ENCODE data around the gene MAP2K2. TPM values are rescaled to one million over a fixed set of nuclear protein-coding genes. Genes with fewer than 3 reads are reported as not detected.

The MAP2K2 gene
- total and polyA plus RNA-seq, 12 donors: 91.5 to 288 (median 116) TPM

DNA sequence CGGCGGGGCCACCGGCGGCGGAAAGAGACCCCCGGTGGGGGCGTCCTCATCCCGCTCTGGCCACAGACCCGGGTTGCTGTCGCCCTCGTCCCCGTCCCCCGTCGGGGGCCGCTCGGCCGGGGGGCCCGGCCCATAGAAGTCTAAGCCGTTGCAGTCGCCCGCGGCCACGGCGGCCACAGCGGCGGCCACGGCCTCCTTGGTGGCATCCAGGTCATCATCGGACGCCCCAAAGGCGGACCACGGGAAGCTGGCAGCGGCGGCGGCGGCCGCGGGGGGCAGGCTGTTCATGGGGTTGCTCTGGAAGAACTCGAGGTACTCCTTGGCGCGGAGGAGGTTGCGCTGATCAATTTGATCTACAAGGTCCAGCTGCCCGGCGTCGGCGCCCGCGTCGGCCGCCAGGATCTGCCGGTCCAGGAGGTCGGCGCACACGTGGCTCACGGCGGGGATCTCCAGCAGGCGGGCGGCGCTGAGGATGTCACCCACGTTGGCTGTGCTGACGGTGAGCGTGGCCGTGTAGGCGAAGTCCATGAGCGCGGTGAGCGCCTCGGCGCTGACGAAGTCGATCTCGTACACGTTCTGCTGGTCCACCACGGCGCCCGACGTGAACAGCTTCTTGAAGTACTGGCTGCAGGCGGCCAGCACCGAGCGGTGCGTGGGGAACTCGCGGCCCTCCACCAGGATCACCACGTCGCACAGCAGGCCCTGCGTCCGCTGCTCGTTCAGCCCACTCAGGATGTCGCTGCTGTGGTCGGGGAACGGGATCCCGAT, 69.3 kb downstream of the MAP2K2 start:
- Histone ChIP-seq H3K9me3 (no peaks in the 10 kb centered on the region), H3K4me1 (peaks cover 32 to 62% (median 54%) of the 10 kb centered on the region in 9 donors), H3K36me3 (peaks cover 0 to 71% (median 27%) of the 10 kb centered on the region in 9 donors), H3K27me3 (no peaks in the 10 kb centered on the region), H3K27ac (no peak overlapping the region), H3K4me3 (no peak overlapping the region)
- intact Hi-C loops (cut with DNase I): loop anchor here in 1 of 10 donors (5.0 kb wide), 1 partner anchor 42 kb away; no protein-coding TSS in a partner anchor
- DNase-seq (no peak), ATAC-seq (no peak)
- WGBS, 2 donors: 97% methylated on average over 78 to 91 of the region's 91 CpGs
- TF ChIP-seq, protein P1, sequence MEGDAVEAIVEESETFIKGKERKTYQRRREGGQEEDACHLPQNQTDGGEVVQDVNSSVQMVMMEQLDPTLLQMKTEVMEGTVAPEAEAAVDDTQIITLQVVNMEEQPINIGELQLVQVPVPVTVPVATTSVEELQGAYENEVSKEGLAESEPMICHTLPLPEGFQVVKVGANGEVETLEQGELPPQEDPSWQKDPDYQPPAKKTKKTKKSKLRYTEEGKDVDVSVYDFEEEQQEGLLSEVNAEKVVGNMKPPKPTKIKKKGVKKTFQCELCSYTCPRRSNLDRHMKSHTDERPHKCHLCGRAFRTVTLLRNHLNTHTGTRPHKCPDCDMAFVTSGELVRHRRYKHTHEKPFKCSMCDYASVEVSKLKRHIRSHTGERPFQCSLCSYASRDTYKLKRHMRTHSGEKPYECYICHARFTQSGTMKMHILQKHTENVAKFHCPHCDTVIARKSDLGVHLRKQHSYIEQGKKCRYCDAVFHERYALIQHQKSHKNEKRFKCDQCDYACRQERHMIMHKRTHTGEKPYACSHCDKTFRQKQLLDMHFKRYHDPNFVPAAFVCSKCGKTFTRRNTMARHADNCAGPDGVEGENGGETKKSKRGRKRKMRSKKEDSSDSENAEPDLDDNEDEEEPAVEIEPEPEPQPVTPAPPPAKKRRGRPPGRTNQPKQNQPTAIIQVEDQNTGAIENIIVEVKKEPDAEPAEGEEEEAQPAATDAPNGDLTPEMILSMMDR (IDR thresholded peaks at IDR 0.05): no peak

DNA sequence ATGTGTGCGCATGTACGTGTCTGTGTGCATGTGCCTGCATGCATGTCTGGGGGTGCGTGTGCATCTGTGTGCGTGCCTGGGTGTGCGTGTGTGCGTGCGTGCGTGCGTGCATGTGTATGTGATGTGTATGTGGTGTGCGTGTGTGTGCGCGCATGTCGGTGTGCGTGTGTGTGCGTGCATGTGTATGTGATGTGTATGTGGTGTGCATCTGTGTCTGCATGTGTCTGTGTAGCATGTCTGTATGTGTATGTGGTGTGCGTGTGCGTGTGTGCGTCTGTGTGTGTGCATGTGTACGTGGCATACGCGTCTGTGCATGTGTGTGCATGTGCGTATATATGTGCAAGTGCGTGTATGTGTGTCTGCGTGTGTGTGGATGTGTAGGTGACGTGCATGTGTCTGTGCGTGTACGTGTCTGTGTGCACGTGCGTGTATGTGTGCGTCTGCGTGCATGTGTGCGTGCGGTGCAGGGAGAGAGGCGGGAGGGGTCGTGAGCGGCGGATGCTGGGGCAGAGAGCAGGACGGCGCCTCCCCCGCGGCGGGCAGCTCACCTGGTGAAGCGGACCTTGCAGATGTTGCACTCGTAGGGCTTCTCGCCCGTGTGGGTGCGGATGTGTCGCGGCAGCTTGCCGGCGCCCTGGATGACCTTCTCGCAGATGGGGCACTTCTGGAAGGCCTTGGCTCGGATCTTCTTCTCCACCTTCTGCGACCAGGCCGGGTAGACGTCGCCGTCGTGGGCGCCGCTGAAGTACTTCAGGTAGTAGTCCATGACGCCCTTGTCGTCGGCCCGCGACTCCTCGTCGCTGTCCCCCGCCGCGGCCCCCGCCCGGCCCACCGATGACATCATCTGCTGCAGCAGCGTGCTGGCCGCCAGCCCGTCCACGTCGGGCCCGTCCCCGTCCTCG, 70.2 kb downstream of the MAP2K2 start:
- intact Hi-C loops (cut with DNase I): no loop called here
- H3K4me1 ChIP-seq: peaks cover 23 to 60% (median 50%) of the 10 kb centered on the region in 9 donors
- peak overlapping the region in 1 of 10 donors; percentile 20 for H3K4me3 ChIP-seq
- WGBS, 2 donors: 91 to 92% methylated on average over 78 to 82 of the region's 82 CpGs
- ATAC-seq (no peak), DNase-seq (no peak)
- H3K9me3 ChIP-seq: no peaks in the 10 kb centered on the region
- peaks cover 0 to 80% (median 27%) of the 10 kb centered on the region in 9 donors for H3K36me3 ChIP-seq
- peak overlapping the region in 1 of 10 donors; percentile 82 for H3K27ac ChIP-seq
- H3K27me3 ChIP-seq: no peaks in the 10 kb centered on the region
- TF ChIP-seq, protein P1 (IDR thresholded peaks at IDR 0.05): no peak

DNA sequence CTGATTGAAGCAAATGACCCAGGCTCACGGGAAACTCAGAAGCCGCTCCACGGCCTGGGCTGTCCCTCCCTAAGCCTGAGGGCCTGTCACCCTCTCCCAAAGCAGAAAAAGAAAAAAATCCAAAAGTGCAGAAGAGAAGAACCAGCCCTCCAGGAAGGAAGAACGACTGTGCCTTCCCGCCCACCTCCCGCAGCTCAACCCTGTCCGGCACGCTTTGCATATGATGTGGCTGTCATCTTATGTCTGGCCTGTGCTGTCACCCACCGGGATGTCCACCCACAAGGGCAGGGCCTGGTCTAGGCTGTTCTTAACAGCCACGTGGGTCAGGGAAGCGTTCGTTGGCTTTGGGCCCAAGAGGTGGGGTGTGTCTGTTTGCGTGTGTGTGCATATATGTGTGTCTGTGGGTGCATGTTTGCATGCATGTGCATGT, 70.9 kb downstream of the MAP2K2 start:
- peak overlapping the region in 4 of 10 donors; percentile 1 to 20 (median 13) for H3K4me3 ChIP-seq
- intact Hi-C loops (cut with DNase I): no loop called here
- no peaks in the 10 kb centered on the region for H3K9me3 ChIP-seq
- H3K4me1 ChIP-seq: peaks cover 17 to 59% (median 43%) of the 10 kb centered on the region in 9 donors
- TF ChIP-seq, protein P1 (IDR thresholded peaks at IDR 0.05): no peak
- peak overlapping the region in 9 of 10 donors; percentile 35 to 82 (median 71) for H3K27ac ChIP-seq
- DNase-seq: no peak
- H3K27me3 ChIP-seq: no peaks in the 10 kb centered on the region
- ATAC-seq: no peak
- WGBS, 2 donors: 23 to 31% methylated on average over 13 of the region's 13 CpGs
- peaks cover 0 to 86% (median 28%) of the 10 kb centered on the region in 9 donors for H3K36me3 ChIP-seq

All from heart right ventricle (tissue), 16 donors.